Epithelial cell of esophagus (primary cell): ENCODE data around the gene ARHGEF19.
"Not testable (repeated sequence)": the region's sequence is repeated elsewhere in the genome, so short reads cannot be mapped to it uniquely, and the experiment has no call there.

Experiments
- DNase-seq: peaks from one replicate; pipeline ENCODE4 v3.0.0; 2010; ENCODE audit warnings: low read depth
- H3K4me3 ChIP-seq: 2 replicates; pipeline ENCODE4 v1.5.1; 2011; ENCODE audit warnings: mild to moderate bottlenecking, low read length, control low read depth
- TF ChIP-seq, protein P1 (sequence below): IDR thresholded peaks from 2 replicates; pipeline ENCODE4 v1.5.1; 2011; ENCODE audit warnings: low read depth, mild to moderate bottlenecking, low read length, control low read depth, inconsistent platforms; ENCODE audit not compliant: insufficient read depth; ENCODE audit errors: missing control alignments

ARHGEF19 gene

DNA sequence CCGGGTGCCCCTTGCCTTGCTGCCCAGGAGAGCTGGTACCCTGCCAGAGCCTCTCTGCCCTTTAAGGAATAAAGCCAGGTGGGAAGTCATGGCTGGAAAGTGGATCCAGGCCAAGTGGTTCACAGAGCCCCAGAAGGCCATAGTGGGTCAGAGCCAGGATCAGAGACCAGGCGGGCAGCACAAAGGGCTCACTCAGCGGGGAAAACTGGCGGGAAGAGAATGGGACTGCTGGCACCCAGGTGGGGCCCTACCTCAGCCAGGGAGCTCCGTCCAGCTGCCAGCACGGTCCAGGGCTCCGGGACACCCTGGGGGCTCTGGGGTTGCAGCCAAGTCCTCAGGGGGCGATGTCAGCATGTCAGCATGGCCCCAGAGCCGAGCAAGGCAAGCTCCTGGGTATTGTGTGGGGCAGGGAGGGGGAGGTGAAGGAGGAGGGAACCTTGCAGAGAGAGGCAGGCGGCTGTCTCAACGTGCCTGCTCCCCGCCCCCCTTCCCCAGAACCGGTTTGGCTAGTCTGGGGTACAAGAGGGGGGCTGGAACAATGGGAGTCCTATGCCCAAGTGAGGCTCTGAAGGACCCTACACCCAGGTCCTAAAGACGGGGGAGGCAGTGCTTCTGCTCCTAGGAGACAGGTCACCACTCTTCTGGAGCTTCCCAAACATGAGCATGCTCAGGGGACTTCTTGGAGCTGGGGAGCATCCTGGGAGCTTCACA is at the start of gene ARHGEF19:
Gene ARHGEF19 (minus strand): TSS at position 402 of the 711 bp plus-strand sequence. CDS start 3,598 bp downstream, outside the sequence.
- peak; percentile 66 for DNase-seq
- TF ChIP-seq, protein P1, sequence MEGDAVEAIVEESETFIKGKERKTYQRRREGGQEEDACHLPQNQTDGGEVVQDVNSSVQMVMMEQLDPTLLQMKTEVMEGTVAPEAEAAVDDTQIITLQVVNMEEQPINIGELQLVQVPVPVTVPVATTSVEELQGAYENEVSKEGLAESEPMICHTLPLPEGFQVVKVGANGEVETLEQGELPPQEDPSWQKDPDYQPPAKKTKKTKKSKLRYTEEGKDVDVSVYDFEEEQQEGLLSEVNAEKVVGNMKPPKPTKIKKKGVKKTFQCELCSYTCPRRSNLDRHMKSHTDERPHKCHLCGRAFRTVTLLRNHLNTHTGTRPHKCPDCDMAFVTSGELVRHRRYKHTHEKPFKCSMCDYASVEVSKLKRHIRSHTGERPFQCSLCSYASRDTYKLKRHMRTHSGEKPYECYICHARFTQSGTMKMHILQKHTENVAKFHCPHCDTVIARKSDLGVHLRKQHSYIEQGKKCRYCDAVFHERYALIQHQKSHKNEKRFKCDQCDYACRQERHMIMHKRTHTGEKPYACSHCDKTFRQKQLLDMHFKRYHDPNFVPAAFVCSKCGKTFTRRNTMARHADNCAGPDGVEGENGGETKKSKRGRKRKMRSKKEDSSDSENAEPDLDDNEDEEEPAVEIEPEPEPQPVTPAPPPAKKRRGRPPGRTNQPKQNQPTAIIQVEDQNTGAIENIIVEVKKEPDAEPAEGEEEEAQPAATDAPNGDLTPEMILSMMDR, result no peak
- peak within 1 kb of the TSS; percentile 61 for H3K4me3 ChIP-seq

DNA sequence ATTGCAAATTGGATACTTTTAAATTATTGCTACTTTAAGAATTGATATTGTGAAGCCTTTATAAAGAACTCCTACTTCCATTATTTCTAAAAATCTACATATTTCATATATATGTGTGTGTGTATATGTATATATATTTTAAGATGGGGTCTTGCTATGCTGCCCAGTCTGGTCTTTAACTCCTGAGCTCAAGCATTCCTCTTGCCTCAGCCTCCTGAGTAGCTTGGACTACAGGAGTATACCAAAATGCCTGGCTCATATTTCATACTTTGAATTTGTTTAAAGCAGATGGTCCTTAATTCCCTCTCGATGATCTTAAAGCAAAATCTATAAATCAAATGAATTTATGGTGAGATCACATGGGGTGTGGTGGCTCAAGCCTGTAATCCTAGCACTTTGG is 49.6 kb upstream of the ARHGEF19 start:
- TF ChIP-seq, protein P1, result no peak
- no peak for DNase-seq
- H3K4me3 ChIP-seq, result no peak overlapping the region

DNA sequence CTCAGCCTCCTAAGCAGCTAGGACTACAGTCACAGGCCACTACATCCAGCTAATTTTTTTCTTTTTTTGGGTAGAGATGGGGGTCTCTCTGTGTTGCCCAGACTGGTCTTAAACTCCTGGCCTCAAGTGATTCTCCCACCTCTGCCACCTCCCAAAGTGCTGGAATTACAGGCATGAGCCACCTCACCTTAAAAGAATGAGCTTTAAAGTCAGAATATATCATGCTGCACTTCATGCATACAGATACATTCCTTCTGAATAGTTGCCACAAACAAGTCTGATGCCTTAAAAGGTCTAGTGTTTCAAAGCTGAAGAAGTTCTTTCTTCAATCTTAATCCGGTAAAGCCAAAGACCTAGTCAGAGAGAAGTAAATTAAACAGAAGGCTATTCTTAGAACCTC is 48.4 kb upstream of the ARHGEF19 start:
- DNase-seq, result no peak
- TF ChIP-seq, protein P1, result no peak
- H3K4me3 ChIP-seq, result no peak overlapping the region

DNA sequence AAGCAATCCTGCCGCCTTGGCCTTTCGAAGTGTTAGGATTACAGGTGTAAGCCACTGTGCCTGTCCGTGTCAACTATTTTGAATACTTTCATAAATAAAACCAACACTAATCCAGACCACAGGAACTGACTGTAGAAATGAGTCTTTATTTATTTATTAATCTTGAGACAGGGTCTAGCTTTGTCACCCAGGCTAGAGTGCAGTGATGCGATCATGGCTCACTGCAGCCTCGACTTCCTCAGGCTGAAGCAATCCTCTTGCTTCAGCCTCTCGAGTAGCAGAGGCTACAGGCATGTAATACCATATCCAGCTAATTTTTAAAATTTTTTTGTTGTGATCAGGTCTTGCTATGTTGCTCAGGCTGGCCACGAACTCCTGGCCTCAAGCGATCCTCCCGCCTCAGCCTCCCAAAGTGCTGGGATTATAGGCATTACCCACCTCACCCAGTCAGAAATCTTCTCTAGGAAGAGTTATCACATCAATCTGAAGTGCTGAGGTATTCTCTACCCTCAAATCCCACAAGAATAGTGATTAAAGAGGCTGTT is 46.2 kb upstream of the ARHGEF19 start:
- H3K4me3 ChIP-seq, result no peak overlapping the region
- DNase-seq, result no peak
- TF ChIP-seq, protein P1, result no peak

DNA sequence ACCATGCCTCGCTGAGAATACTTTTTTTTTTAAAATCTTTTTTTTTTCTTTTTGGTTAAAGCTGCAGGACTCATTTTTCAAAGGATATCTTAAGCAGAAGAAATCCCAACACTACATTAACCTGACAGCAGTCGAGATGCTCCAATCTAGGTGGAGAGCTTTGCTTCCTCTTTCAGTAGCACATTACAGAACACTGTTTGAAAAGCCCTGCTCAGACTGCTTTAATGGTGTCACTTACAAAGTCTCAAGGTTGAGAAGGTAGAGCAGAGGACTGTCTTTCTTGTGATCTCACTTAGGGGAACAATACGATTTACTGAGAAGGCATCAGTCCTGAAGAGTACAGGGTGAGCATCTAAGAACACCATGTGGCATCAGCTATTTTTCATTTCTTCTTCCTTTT is 45.5 kb upstream of the ARHGEF19 start:
- no peak overlapping the region for H3K4me3 ChIP-seq
- no peak for DNase-seq
- TF ChIP-seq, protein P1, result no peak

DNA sequence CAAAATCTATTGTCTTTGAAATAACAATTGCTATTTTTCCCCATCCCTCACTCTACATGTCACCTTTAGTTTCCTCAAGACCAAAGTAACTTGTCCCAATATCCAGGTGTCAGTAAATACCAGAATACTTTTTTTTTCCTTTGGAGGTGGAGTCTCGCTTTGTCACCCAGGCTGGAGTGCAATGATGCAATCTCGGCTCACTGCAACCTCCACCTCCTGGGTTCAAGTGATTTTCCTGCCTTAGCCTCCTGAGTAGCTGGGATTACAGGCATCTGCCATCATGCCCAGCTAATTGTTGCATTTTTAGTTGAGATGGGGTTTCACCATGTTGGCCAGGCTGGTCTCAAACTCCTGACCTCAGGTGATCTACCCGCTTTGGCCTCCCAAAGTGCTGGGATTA is 45.1 kb upstream of the ARHGEF19 start:
- not testable (repeated sequence) for H3K4me3 ChIP-seq

DNA sequence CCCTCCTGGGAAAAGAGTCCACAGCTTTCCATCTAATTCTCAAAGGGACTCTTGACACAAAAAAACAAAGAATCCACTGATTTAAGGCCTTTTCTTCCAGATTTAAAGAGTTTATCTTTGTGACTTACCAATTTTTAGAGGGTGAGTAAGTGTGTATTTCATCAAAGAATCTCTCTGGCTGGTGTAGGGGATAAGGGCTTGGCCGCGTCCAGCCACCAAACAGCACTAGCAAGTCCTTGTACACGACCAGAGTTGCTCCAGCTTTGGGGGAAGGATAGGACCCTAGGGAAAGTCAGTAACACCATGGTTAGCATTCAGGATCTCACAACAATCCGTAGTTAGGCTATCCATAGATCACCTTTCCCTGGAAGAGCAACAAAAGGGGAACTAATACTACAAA is 44.0 kb upstream of the ARHGEF19 start:
- no peak for DNase-seq
- TF ChIP-seq, protein P1, result no peak

More for the DNA sequence above, 45.1 kb upstream of the ARHGEF19 start:
- DNase-seq, result not testable (repeated sequence)

More for the DNA sequence above, 44.0 kb upstream of the ARHGEF19 start:
- H3K4me3 ChIP-seq, result no peak overlapping the region
